ENCODE measurements around the gene RFNG. TPM values are rescaled to one million over a fixed set of nuclear protein-coding genes. Genes with fewer than 3 reads are reported as not detected.
A peak's percentile ranks its signal among the peaks of the same experiment; 100 is the strongest.

Gene RFNG
- total and polyA plus RNA-seq, 10 of the 15 experiments (the other 5 are each of a cell fraction or from before 2014, with no cell fraction given), result 0.10 to 19.6 (median 6.2) TPM

GRCh38 chr17:82097184-82097918, 45.7 kb upstream of the RFNG start (continued):
- TF ChIP-seq ZBTB11 (CRISPR knock-in tag; IDR thresholded peaks at IDR 0.05), result no peak
- TF ChIP-seq NR2F1 (conservative IDR thresholded peaks at IDR 0.05), result no peak
- no peak for TF ChIP-seq POLR2AphosphoS2 (IDR thresholded peaks at IDR 0.05; ENCODE audit: low read depth, low read length)
- no peak for TF ChIP-seq STAT3 (IDR thresholded peaks at IDR 0.05; ENCODE audit: low read depth, low read length)
- TF ChIP-seq KDM1A (IDR thresholded peaks at IDR 0.05; ENCODE audit: borderline replicate concordance), result no peak
- TF ChIP-seq IRF5 (IDR thresholded peaks at IDR 0.05; ENCODE audit: borderline replicate concordance), result no peak
- no peak for TF ChIP-seq SMARCA5 (IDR thresholded peaks at IDR 0.05)
- 0 out of 2 replicates have a peak, but pooled peaks have one; percentile 82 for TF ChIP-seq GATAD2B (conservative IDR thresholded peaks at IDR 0.05; ENCODE audit: low read depth)
- TF ChIP-seq SIN3A (IDR thresholded peaks at IDR 0.05; ENCODE audit: low read depth, low read length), result no peak
- TF ChIP-seq ATF7 (IDR thresholded peaks at IDR 0.05; ENCODE audit: low read depth), result no peak
- no peak for TF ChIP-seq MTA2 (IDR thresholded peaks at IDR 0.05; ENCODE audit: low read depth)
- TF ChIP-seq CTCF (IDR thresholded peaks at IDR 0.05 in 2 of 3, conservative IDR thresholded peaks at IDR 0.05 in 1 of 3; ENCODE audit: control insufficient read depth in 2 of 3, extremely low read depth in 1 of 3, insufficient read depth in 1 of 3, low read depth in 3 of 3, low read length in 3 of 3), result no peak
- peak; percentile 58 for TF ChIP-seq USF1 (IDR thresholded peaks at IDR 0.05; ENCODE audit: borderline replicate concordance, extremely low read length, insufficient read depth, low read depth, low read length)
- no peak for TF ChIP-seq TARDBP (IDR thresholded peaks at IDR 0.05; ENCODE audit: borderline replicate concordance)
- TF ChIP-seq CEBPB (IDR thresholded peaks at IDR 0.05; ENCODE audit: borderline replicate concordance in 1 of 2, low read depth in 2 of 2, low read length in 2 of 2), result no peak
- no peak for TF ChIP-seq SMAD5 (IDR thresholded peaks at IDR 0.05; ENCODE audit: low read depth)
- TF ChIP-seq WRNIP1 (IDR thresholded peaks at IDR 0.05; ENCODE audit: borderline replicate concordance, low read depth, low read length), result no peak
- no peak for TF ChIP-seq MLLT1 (IDR thresholded peaks at IDR 0.05)
- no peak for TF ChIP-seq IKZF2 (IDR thresholded peaks at IDR 0.05)
- TF ChIP-seq YBX1 (IDR thresholded peaks at IDR 0.05), result no peak
- 0 out of 2 replicates have a peak, but pooled peaks have one; percentile 32 for TF ChIP-seq DPF2 (IDR thresholded peaks at IDR 0.05)
- no peak for TF ChIP-seq CBX3 (IDR thresholded peaks at IDR 0.05; ENCODE audit: borderline replicate concordance, low read depth)
